H9 (cell line): Measurements from ENCODE around the gene TMEM135. TPM values are rescaled to one million over a fixed set of nuclear protein-coding genes. Genes with fewer than 3 reads are reported as not detected.

Experiments used
- DNase-seq: peaks from one replicate; pipeline ENCODE4 v3.0.0-alpha.2; 2017
- H2AFZ ChIP-seq: one replicate; pipeline ENCODE4 v1.6.1; 2013; ENCODE audit warnings: mild to moderate bottlenecking, low read length, control low read depth, moderate library complexity
- H2AK5ac ChIP-seq: 2 replicates; pipeline ENCODE4 v1.6.1; 2013; ENCODE audit warnings: low read length, control low read depth, mixed read lengths; ENCODE audit not compliant: insufficient read length
- H2BK120ac ChIP-seq: one replicate; pipeline ENCODE4 v1.6.1; 2013; ENCODE audit warnings: low read depth, mild to moderate bottlenecking, low read length, control low read depth, inconsistent platforms; ENCODE audit not compliant: poor library complexity, severe bottlenecking
- H2BK12ac ChIP-seq: 2 replicates; pipeline ENCODE4 v1.6.1; 2013; ENCODE audit warnings: low read length, control low read depth, mixed read lengths, low read depth; ENCODE audit not compliant: insufficient read length
- H2BK15ac ChIP-seq: 2 replicates; pipeline ENCODE4 v1.6.1; 2013; ENCODE audit warnings: low read depth, low read length, control low read depth
- H2BK20ac ChIP-seq: one replicate; pipeline ENCODE4 v1.6.1; 2013; ENCODE audit warnings: low read depth, mild to moderate bottlenecking, low read length, control low read depth, inconsistent platforms; ENCODE audit not compliant: poor library complexity, severe bottlenecking
- H2BK5ac ChIP-seq: 2 replicates; pipeline ENCODE4 v1.6.1; 2013; ENCODE audit warnings: low read length, control low read depth, mixed read lengths; ENCODE audit not compliant: insufficient read length
- H3K14ac ChIP-seq: 2 replicates; pipeline ENCODE4 v1.6.1; 2013; ENCODE audit warnings: low read length, control low read depth; ENCODE audit not compliant: insufficient read depth
- H3K18ac ChIP-seq: 2 replicates; pipeline ENCODE4 v1.6.1; 2013; ENCODE audit warnings: low read depth, mild to moderate bottlenecking, mixed read lengths, low read length, control low read depth; ENCODE audit not compliant: insufficient read length
- H3K23ac ChIP-seq: 2 replicates; pipeline ENCODE4 v1.6.1; 2013; ENCODE audit warnings: low read length, control low read depth, mixed read lengths, low read depth; ENCODE audit not compliant: insufficient read length
- H3K23me2 ChIP-seq: 2 replicates; pipeline ENCODE4 v1.6.1; 2013; ENCODE audit warnings: low read depth, mild to moderate bottlenecking, mixed read lengths, low read length, control low read depth; ENCODE audit not compliant: insufficient read length, poor library complexity, severe bottlenecking
- H3K27ac ChIP-seq: 2 replicates; pipeline ENCODE4 v1.5.1; 2013; ENCODE audit warnings: low read length, control low read depth, mixed read lengths, low read depth; ENCODE audit not compliant: insufficient read length
- H3K27me3 ChIP-seq: 2 replicates; pipeline ENCODE4 v1.6.1; 2013; ENCODE audit warnings: low read length, control low read depth, inconsistent platforms; ENCODE audit not compliant: insufficient read depth
- H3K4ac ChIP-seq: 2 replicates; pipeline ENCODE4 v1.6.1; 2013; ENCODE audit warnings: low read depth, mild to moderate bottlenecking, control low read depth, inconsistent platforms, low read length, moderate library complexity
- H3K4me1 ChIP-seq: 2 replicates; pipeline ENCODE4 v1.6.1; 2013; ENCODE audit warnings: low read length, control low read depth, inconsistent platforms; ENCODE audit not compliant: insufficient read depth
- H3K4me2 ChIP-seq: 2 replicates; pipeline ENCODE4 v1.6.1; 2013; ENCODE audit warnings: low read length, control low read depth, mixed read lengths; ENCODE audit not compliant: insufficient read length, insufficient read depth
- H3K56ac ChIP-seq: 2 replicates; pipeline ENCODE4 v1.6.1; 2013; ENCODE audit warnings: low read depth, mild to moderate bottlenecking, mixed read lengths, low read length, control low read depth; ENCODE audit not compliant: insufficient read length
- H3K79me1 ChIP-seq: 2 replicates; pipeline ENCODE4 v1.6.1; 2013; ENCODE audit warnings: low read depth, mild to moderate bottlenecking, moderate library complexity, low read length, control low read depth, inconsistent platforms; ENCODE audit not compliant: insufficient read depth, poor library complexity, severe bottlenecking
- H3K79me2 ChIP-seq: 2 replicates; pipeline ENCODE4 v1.6.1; 2013; ENCODE audit warnings: low read length, control low read depth, inconsistent platforms; ENCODE audit not compliant: insufficient read depth
- H3K9ac ChIP-seq: 2 replicates; pipeline ENCODE4 v1.6.1; 2013; ENCODE audit warnings: low read length, control low read depth, mixed read lengths; ENCODE audit not compliant: insufficient read length; ENCODE audit errors: extremely low read depth
- H3K9me3 ChIP-seq: one replicate; pipeline ENCODE4 v1.6.1; 2013; ENCODE audit warnings: low read depth, low read length, inconsistent platforms; ENCODE audit not compliant: control insufficient read depth
- H3T11ph ChIP-seq: one replicate; pipeline ENCODE4 v1.6.1; 2013; ENCODE audit warnings: mild to moderate bottlenecking, low read length, control low read depth, inconsistent platforms
- H4K20me1 ChIP-seq: one replicate; pipeline ENCODE4 v1.6.1; 2013; ENCODE audit not compliant: control insufficient read depth, insufficient read length, insufficient read depth
- H4K5ac ChIP-seq: 2 replicates; pipeline ENCODE4 v1.6.1; 2013; ENCODE audit warnings: low read depth, mild to moderate bottlenecking, mixed read lengths, low read length, control low read depth; ENCODE audit not compliant: insufficient read length
- H4K8ac ChIP-seq: replicated peaks from 2 replicates; pipeline ENCODE4 v1.6.1; 2013; ENCODE audit warnings: low read length, control low read depth, mixed read lengths, low read depth; ENCODE audit not compliant: insufficient read length
- H4K91ac ChIP-seq: 2 replicates; pipeline ENCODE4 v1.6.1; 2013; ENCODE audit warnings: low read depth, mild to moderate bottlenecking, moderate library complexity, mixed read lengths, low read length, control low read depth; ENCODE audit not compliant: insufficient read length
- H3K27ac Mint-ChIP-seq, 3 experiments: 2 replicates in 2 of 3; 3 replicates in 1 of 3; pipeline ENCODE4 v1.8.0; 2020 to 2021; ENCODE audit warnings: mixed read lengths in 3 of 3, mild to moderate bottlenecking in 1 of 3, moderate library complexity in 1 of 3
- H3K27me3 Mint-ChIP-seq: 2 replicates; pipeline ENCODE4 v1.8.0; 2021; ENCODE audit warnings: low read depth, mild to moderate bottlenecking, moderate library complexity, mixed read lengths
- H3K36me3 Mint-ChIP-seq, 3 experiments: 2 replicates in 2 of 3; 3 replicates in 1 of 3; pipeline ENCODE4 v1.8.0; 2020 to 2021; ENCODE audit warnings: low read depth in 3 of 3, mixed read lengths in 3 of 3; ENCODE audit not compliant: insufficient read depth in 1 of 3
- H3K4me1 Mint-ChIP-seq, 2 experiments: 2 replicates each; pipeline ENCODE4 v1.8.0; 2020; ENCODE audit warnings: mixed read lengths in 2 of 2
- H3K4me3 Mint-ChIP-seq, 2 experiments: 2 replicates in 1 of 2; 3 replicates in 1 of 2; pipeline ENCODE4 v1.8.0; 2020 to 2021; ENCODE audit warnings: mild to moderate bottlenecking in 2 of 2, mixed read lengths in 2 of 2, moderate library complexity in 1 of 2
- H3K9me3 Mint-ChIP-seq, 2 experiments: 2 replicates in 1 of 2; 3 replicates in 1 of 2; pipeline ENCODE4 v1.8.0; 2020; ENCODE audit warnings: mild to moderate bottlenecking in 2 of 2, mixed read lengths in 2 of 2, moderate library complexity in 1 of 2
- CTCF ChIP-seq: fragments of 200-600 bp; sonication (generic); conservative IDR thresholded peaks from 3 replicates; pipeline ENCODE4 v1.8.0; 2021; ENCODE audit warnings: antibody characterized with exemption, mild to moderate bottlenecking
- WGBS: extraction: QIAGEN DNeasy Blood & Tissue Kit; methylation state at CpG from one replicate; pipeline ENCODE4 v1.1.7; 2013; ENCODE audit warnings: missing lambda C conversion rate, low lambda C conversion rate, mixed read lengths; ENCODE audit not compliant: insufficient read length; ENCODE audit errors: extremely low coverage; 5-methylcytosine and 5-hydroxymethylcytosine counted together
- total RNA-seq: library from RNA; stranded (reverse); gene quantifications from 2 replicates; pipeline ENCODE4 v1.2.1, GENCODE V29; 2021

TMEM135 gene
- total RNA-seq, 1 experiment from 2014 or later = 25.2 TPM

- Histone ChIP-seq H3K4me1 (peaks cover 3% of the 10 kb centered on the region; the same call in 1 of the 2 replicates), H3K18ac (no peak overlapping the region), H3K4ac (no peak overlapping the region), H3K9me3 (no peaks in the 10 kb centered on the region), H2AK5ac (no peak overlapping the region), H3K27ac (no peak overlapping the region), H3K27me3 (no peaks in the 10 kb centered on the region), H4K20me1 (no peaks in the 10 kb centered on the region), H3K56ac (no peak overlapping the region), H2BK12ac (no peak overlapping the region), H2BK5ac (no peak overlapping the region), H3T11ph (no peak overlapping the region), H4K5ac (no peak overlapping the region), H3K23me2 (no peaks in the 10 kb centered on the region), H4K91ac (no peak overlapping the region), H2BK120ac (no peak overlapping the region), H3K79me1 (no peaks in the 10 kb centered on the region), H3K23ac (no peak overlapping the region), H3K4me2 (no peak overlapping the region), H3K14ac (no peak overlapping the region), H3K79me2 (no peaks in the 10 kb centered on the region), H3K9ac (no peak overlapping the region), H2BK15ac (no peak overlapping the region), H2BK20ac (no peak overlapping the region), H2AFZ (no peak overlapping the region), H4K8ac (no peak overlapping the region)
- no peaks in the 10 kb centered on the region for H3K27me3 Mint-ChIP-seq
- no peak for DNase-seq
- H3K36me3 Mint-ChIP-seq = no peaks in the 10 kb centered on the region; a peak in 1 of 7 replicates
- no CpG with 5 or more reads among the region's 6 CpGs for WGBS
- no peak for TF ChIP-seq CTCF
- H3K9me3 Mint-ChIP-seq = no peaks in the 10 kb centered on the region
- no peak overlapping the region for H3K27ac Mint-ChIP-seq
- no peak overlapping the region; a peak in 1 of 5 replicates for H3K4me3 Mint-ChIP-seq
- H3K4me1 Mint-ChIP-seq = peaks cover 9 to 15% of the 10 kb centered on the region in 2 experiments
Observed at GRCh38 chr11:87061766-87062165, 24.0 kb downstream of the TMEM135 start.
